AG09319 (cell line): ENCODE data around the gene KCTD6.

ENCODE experiments used
- DNase-seq: peaks from one replicate; pipeline ENCODE4 v3.0.0-alpha.2; 2010; ENCODE audit warnings: low read depth; ENCODE audit errors: extremely low read depth
- TF ChIP-seq, protein P1 (sequence below): IDR thresholded peaks from 2 replicates; pipeline ENCODE4 v1.5.1; 2011; ENCODE audit warnings: low read depth, mild to moderate bottlenecking, inconsistent platforms, low read length, moderate library complexity

The KCTD6 gene

DNA sequence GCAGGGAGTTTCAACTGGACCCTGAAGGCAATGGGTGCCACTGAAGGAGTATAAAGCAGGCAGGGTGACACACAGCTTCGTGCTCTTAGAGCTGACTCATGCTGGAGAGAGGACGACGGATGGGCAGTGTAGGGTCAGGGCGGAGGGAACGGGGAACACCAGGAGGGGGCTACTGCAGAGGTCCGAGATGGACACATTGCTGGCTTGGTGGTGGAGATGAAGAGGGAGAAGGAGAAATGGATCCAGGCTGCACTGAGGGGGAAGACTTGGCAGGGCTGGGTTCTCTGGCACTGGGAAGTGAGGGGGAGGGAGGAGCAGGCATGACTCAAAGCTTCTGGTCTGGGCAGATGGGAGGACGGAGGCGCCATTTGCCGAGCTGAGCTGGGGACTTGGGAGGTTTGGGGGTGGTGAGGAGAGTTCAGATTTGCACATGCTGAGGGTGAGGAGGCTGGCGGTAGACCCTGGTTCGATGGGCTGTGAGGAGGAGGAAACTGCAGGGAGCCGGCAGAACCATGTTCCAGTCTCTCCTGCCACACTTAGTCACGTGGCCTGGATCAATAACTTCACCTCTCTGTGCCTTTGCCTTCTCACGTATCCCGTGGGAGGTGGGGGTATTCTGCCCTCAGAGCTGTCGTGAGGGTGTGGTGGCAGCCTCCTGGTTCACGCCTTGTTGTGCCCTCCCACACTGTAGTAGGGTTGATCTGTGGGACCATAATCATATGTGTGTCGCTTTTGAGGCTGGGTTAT lies 4.6 kb upstream of the KCTD6 start:
- no peak for DNase-seq
- TF ChIP-seq, protein P1, sequence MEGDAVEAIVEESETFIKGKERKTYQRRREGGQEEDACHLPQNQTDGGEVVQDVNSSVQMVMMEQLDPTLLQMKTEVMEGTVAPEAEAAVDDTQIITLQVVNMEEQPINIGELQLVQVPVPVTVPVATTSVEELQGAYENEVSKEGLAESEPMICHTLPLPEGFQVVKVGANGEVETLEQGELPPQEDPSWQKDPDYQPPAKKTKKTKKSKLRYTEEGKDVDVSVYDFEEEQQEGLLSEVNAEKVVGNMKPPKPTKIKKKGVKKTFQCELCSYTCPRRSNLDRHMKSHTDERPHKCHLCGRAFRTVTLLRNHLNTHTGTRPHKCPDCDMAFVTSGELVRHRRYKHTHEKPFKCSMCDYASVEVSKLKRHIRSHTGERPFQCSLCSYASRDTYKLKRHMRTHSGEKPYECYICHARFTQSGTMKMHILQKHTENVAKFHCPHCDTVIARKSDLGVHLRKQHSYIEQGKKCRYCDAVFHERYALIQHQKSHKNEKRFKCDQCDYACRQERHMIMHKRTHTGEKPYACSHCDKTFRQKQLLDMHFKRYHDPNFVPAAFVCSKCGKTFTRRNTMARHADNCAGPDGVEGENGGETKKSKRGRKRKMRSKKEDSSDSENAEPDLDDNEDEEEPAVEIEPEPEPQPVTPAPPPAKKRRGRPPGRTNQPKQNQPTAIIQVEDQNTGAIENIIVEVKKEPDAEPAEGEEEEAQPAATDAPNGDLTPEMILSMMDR, result no peak

DNA sequence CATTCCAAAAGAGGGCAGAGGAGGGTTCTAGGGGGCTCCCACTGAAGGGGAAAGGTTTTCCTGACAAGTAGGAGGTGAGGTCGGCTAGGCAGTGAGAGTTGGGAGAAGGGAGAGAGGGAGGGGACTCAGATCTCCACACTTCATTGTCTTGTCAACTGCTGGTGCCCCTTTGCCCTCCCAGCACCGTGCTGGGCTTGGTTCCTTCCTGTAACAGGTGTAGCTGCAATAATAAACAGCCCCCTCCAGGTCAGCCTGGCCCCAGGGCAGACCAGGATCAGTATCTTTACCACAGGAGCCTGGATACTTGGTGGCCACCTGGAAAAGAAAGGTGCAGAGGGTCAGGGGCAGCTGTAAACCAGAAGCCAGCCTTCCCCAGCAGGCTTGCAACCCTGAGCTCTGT lies 2.9 kb upstream of the KCTD6 start:
- TF ChIP-seq, protein P1, result no peak
- no peak for DNase-seq

DNA sequence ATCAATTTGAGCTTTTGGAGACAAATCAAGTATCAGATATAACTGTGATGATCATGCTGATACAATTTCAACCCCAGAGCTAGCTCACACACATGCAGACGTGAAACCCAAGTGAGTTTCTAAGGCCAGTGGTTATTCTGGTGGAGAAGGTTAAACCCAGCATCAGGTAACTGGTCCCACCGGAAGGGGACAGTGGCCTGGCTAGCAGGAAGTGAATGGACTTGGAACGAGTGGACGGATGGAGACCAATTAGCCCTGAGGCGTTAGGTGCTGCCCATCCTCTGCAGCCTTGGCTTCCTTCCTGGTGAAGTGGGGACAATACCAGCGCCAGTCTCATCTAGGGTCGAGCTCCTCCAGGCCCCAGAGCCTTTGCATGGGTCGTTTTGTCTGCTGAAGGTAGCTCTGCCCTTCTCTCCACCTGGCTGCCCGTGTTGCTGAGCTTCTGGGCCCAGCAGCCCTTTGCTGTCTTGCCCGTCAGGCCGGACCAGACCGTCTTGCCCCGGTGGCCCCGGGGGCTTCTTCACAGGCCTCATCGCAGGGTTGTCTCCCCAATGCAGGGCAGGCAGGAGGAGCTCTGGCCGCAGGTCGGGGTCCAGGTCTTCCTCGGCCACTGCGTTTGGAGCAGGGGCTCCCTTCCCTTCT lies 915 bp upstream of the KCTD6 start:
- no peak for DNase-seq
- TF ChIP-seq, protein P1, result no peak

DNA sequence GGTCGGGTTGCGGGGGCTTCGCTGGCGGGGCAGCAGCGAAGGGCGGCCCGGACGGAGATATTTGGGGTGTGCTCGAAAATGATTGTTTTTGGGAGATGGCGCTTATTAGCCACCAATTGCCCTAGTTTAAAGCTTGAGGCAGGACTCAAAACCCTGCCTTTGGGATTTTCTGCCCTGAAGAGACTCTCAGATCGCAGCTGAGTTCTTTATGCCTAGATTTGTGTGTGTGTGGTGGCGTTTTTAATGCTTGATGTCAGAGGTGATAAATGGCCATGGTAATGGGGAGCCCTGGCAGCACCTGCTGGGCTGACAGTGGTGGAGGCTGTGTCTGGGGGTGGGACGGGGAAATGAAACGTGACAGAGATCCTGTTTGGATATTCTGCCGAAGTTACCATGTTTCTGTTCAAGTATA lies 604 bp downstream of the KCTD6 start:
- TF ChIP-seq, protein P1, result no peak
- no peak for DNase-seq

DNA sequence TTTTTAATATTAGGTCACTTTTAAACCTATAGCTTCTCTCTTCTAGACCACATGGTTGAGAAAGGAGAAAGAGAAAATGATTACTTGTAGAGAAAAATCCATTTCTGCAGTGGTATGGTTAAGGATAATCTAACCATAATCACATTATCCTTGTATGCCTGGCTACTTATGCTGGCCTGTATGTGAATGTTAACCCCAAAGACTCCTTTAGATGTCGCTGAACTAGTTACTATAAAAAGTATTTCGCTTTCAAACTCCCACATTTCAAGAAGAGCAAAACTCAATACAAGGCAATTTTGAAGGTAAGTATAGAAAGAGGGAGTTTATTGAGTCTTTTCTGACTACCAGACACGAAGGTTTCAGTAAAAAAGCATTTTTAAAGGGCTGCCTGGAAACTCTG lies 2.2 kb downstream of the KCTD6 start:
- DNase-seq, result no peak
- TF ChIP-seq, protein P1, result no peak

DNA sequence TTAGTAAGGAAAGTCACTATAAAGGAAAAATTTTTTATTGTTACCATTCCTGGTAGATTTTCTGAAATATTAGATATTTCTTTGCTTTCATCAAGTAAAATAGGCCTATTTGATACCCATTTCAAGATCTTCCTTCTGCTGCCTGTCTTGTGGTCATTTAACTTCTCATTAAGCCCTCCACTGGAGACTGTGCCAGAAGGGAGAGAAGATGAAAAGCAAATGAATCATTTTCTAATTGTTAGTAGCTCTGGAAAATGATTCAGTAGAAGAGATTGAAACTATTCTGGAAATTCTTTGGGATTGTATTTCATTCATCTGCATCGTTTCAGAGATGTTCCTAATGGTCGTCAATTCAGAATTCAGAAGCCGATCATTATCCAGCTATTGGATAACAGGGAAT lies 3.2 kb downstream of the KCTD6 start:
- TF ChIP-seq, protein P1, result no peak
- no peak for DNase-seq

DNA sequence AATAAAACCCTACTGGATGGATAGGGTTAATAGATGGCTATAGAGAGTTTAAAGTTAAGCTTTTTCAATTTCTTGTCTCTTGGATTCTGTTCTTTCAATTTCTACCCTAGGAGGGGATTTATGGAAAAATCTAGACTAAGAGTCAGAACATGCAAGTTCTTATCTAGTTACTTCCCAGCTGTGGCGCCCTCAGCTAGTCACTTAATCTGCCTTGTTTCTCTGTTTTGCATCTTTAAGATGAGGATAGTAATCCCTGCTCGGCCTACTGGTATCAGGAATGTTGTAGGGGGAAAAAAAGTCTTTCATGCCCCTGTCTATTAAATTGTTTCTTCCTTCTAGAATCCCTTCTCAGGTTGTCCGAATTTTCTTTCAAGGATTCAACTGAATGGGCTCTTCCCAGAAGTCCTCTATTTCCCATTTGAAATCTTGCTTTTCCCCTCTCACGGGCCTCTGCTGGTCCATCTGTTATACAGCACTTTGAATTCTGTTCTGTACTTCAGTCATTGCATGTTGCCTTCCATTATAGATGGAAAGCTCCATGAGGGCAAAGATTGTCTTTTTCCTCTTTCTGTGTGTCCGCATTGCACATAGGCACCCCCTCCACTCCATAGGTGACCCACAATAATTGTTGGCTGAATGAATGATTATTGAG lies 4.4 kb downstream of the KCTD6 start:
- TF ChIP-seq, protein P1, result no peak
- DNase-seq, result no peak
